Measurements from ENCODE around the gene B3GNT4.
"Not testable (repeated sequence)": the region's sequence is repeated elsewhere in the genome, so short reads cannot be mapped to it uniquely, and the experiment has no call there.

B3GNT4 gene

DNA sequence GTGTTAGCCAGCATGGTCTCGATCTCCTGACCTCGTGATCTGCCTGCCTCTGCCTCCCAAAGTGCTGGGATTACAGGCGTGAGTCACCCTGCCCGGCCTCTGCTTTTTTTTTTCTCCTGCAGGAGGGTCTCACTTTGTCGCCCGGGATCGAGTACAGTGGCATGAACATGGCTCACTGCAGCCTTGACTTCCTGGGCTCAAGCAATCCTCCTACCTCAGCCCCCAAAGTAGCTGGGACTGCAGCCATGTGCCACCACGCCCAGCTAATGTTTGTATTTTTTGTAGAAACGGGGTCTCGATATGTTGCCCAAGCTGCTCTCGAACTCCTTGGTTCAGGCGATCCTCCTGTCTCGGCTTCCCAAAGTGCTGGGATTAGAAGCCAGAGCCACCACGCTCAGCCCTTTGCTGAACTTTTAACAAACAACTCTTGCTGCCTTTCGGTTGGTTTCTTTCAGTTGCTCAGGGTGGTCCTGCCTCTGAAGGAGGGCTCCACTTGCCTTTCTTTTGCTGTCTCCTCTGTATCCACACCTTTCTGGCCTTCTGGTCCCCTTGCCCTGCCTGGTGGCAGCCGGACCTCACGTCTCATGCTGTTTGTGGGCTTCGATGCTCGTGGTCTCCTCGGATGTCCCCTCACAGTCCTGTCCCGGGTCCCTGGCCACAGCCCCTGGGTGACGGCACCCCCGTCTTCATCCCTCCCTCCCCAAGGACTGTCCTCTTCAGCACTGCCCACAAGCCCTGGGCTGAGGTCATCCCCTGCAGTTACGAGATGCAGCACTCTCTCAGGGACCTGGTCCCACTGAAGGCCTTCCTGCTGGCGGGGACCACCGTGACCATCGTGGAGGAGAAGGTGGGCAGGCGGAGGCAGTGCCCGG lies 3.8 kb upstream of the B3GNT4 start:
- TF ChIP-seq, protein P1, sequence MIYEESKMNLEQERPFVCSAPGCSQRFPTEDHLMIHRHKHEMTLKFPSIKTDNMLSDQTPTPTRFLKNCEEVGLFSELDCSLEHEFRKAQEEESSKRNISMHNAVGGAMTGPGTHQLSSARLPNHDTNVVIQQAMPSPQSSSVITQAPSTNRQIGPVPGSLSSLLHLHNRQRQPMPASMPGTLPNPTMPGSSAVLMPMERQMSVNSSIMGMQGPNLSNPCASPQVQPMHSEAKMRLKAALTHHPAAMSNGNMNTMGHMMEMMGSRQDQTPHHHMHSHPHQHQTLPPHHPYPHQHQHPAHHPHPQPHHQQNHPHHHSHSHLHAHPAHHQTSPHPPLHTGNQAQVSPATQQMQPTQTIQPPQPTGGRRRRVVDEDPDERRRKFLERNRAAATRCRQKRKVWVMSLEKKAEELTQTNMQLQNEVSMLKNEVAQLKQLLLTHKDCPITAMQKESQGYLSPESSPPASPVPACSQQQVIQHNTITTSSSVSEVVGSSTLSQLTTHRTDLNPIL (CRISPR knock-in tag; IDR thresholded peaks at IDR 0.05; ENCODE audit: low read depth) = no peak
- TF ChIP-seq TOX (CRISPR knock-in tag; IDR thresholded peaks at IDR 0.05; ENCODE audit: borderline replicate concordance) = no peak
- no peak for TF ChIP-seq TCF4 (CRISPR knock-in tag; IDR thresholded peaks at IDR 0.05; ENCODE audit: borderline replicate concordance)
- no peak for TF ChIP-seq SNAI2 (CRISPR knock-in tag; IDR thresholded peaks at IDR 0.05)
- no peak for TF ChIP-seq ZNF70 (CRISPR knock-in tag; IDR thresholded peaks at IDR 0.05)
- TF ChIP-seq, protein P2, sequence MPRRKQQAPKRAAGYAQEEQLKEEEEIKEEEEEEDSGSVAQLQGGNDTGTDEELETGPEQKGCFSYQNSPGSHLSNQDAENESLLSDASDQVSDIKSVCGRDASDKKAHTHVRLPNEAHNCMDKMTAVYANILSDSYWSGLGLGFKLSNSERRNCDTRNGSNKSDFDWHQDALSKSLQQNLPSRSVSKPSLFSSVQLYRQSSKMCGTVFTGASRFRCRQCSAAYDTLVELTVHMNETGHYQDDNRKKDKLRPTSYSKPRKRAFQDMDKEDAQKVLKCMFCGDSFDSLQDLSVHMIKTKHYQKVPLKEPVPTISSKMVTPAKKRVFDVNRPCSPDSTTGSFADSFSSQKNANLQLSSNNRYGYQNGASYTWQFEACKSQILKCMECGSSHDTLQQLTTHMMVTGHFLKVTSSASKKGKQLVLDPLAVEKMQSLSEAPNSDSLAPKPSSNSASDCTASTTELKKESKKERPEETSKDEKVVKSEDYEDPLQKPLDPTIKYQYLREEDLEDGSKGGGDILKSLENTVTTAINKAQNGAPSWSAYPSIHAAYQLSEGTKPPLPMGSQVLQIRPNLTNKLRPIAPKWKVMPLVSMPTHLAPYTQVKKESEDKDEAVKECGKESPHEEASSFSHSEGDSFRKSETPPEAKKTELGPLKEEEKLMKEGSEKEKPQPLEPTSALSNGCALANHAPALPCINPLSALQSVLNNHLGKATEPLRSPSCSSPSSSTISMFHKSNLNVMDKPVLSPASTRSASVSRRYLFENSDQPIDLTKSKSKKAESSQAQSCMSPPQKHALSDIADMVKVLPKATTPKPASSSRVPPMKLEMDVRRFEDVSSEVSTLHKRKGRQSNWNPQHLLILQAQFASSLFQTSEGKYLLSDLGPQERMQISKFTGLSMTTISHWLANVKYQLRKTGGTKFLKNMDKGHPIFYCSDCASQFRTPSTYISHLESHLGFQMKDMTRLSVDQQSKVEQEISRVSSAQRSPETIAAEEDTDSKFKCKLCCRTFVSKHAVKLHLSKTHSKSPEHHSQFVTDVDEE (CRISPR knock-in tag; IDR thresholded peaks at IDR 0.05) = no peak
- TF ChIP-seq ZNF565 (CRISPR knock-in tag; conservative IDR thresholded peaks at IDR 0.05; ENCODE audit: low read depth) = no peak
- TF ChIP-seq GLIS3 (CRISPR knock-in tag; IDR thresholded peaks at IDR 0.05) = no peak
- ATAC-seq = no peak

DNA sequence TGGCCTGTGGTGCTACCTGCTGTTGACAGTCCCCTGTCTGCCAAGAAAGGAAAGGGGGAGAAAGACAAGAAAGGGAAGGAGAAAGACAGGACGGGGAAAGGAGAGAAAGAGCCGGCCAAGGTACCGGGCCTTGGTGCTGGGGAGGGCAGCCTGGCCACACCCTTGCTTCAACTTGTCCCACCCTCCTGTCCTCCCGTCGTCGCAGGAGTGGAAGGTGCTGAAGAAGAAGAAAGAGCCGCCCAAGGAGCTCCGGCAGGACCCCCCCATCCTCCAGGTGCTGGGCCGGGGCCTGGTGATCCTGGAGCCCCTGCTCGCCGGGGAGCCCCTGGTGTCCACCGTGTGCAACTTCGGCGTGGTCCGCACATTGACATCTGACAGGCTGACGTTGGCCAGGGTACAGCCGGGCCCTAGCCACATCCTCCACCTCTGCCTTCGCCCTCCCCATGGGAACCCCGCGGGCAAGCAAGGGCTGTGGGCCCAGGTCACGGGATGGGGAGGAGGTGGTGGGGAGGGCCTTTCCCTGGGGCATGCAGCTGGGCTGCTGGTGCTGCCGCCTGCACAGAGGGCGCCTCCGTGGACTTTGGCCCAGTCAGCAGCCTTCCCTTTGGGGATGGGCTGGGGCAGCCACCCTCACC lies 2.9 kb upstream of the B3GNT4 start:
- no peak for TF ChIP-seq CSDC2 (CRISPR knock-in tag; IDR thresholded peaks at IDR 0.05)
- TF ChIP-seq SNAI2 (CRISPR knock-in tag; IDR thresholded peaks at IDR 0.05) = no peak
- TF ChIP-seq, protein P3, sequence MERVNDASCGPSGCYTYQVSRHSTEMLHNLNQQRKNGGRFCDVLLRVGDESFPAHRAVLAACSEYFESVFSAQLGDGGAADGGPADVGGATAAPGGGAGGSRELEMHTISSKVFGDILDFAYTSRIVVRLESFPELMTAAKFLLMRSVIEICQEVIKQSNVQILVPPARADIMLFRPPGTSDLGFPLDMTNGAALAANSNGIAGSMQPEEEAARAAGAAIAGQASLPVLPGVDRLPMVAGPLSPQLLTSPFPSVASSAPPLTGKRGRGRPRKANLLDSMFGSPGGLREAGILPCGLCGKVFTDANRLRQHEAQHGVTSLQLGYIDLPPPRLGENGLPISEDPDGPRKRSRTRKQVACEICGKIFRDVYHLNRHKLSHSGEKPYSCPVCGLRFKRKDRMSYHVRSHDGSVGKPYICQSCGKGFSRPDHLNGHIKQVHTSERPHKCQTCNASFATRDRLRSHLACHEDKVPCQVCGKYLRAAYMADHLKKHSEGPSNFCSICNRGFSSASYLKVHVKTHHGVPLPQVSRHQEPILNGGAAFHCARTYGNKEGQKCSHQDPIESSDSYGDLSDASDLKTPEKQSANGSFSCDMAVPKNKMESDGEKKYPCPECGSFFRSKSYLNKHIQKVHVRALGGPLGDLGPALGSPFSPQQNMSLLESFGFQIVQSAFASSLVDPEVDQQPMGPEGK (CRISPR knock-in tag; IDR thresholded peaks at IDR 0.05; ENCODE audit: borderline replicate concordance) = no peak
- TF ChIP-seq OSR1 (CRISPR knock-in tag; IDR thresholded peaks at IDR 0.05) = no peak
- no peak for TF ChIP-seq PPARA (CRISPR knock-in tag; IDR thresholded peaks at IDR 0.05; ENCODE audit: borderline replicate concordance)
- TF ChIP-seq ISL1 (CRISPR knock-in tag; IDR thresholded peaks at IDR 0.05) = no peak
- no peak for TF ChIP-seq ZFP30 (CRISPR knock-in tag; IDR thresholded peaks at IDR 0.05)
- ATAC-seq = no peak

DNA sequence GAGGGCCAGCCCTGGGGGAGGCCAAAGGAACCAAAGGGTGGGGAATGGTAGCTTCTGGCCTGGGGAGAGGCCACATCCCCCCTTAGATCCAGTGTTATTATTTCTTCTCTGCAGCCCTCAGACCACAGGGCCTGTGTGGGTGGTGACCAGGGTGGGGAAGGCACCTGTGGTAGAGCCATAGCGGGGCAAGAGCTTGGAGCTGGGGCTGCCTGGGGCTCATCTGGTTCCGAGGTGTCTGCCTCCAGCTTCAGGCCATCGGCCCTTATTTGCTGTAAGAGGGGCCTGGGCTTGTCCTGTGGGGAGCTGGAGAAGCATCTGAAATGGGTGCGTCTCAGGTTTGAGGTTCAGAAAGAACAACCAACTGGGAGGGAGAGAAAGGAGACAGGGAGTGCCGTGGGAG lies 2.1 kb upstream of the B3GNT4 start:
- ATAC-seq = no peak
- TF ChIP-seq ZNF565 (CRISPR knock-in tag; conservative IDR thresholded peaks at IDR 0.05; ENCODE audit: low read depth) = no peak
- TF ChIP-seq BACH2 (CRISPR knock-in tag; IDR thresholded peaks at IDR 0.05; ENCODE audit: borderline replicate concordance) = no peak
- TF ChIP-seq, protein P4, sequence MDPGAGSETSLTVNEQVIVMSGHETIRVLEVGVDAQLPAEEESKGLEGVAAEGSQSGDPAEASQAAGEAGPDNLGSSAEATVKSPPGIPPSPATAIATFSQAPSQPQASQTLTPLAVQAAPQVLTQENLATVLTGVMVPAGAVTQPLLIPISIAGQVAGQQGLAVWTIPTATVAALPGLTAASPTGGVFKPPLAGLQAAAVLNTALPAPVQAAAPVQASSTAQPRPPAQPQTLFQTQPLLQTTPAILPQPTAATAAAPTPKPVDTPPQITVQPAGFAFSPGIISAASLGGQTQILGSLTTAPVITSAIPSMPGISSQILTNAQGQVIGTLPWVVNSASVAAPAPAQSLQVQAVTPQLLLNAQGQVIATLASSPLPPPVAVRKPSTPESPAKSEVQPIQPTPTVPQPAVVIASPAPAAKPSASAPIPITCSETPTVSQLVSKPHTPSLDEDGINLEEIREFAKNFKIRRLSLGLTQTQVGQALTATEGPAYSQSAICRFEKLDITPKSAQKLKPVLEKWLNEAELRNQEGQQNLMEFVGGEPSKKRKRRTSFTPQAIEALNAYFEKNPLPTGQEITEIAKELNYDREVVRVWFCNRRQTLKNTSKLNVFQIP (CRISPR knock-in tag; IDR thresholded peaks at IDR 0.05; ENCODE audit: borderline replicate concordance, low read depth) = no peak
- no peak for TF ChIP-seq GLIS3 (CRISPR knock-in tag; IDR thresholded peaks at IDR 0.05)
- no peak for TF ChIP-seq PPARA (CRISPR knock-in tag; IDR thresholded peaks at IDR 0.05; ENCODE audit: borderline replicate concordance)
- TF ChIP-seq SNAI2 (CRISPR knock-in tag; IDR thresholded peaks at IDR 0.05) = no peak

DNA sequence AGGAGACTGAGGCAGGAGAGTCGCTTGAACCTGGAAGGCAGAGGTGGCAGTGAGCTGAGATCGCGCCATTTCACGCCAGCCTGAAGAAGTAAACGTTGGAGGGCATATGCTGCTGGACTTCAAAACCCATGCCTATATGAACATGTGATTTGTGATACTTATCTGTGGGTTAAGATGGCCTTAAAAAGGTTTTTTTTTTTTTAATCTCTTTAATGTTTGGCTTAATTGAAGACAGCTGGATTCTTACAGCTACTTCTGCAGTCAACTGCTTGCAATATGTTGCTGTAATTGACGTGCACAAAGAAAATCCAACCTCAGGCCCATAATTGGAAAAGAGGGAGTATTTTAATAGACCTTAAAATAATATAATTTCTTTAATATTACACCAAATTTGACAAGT lies 1.5 kb upstream of the B3GNT4 start:
- no peak for ATAC-seq

DNA sequence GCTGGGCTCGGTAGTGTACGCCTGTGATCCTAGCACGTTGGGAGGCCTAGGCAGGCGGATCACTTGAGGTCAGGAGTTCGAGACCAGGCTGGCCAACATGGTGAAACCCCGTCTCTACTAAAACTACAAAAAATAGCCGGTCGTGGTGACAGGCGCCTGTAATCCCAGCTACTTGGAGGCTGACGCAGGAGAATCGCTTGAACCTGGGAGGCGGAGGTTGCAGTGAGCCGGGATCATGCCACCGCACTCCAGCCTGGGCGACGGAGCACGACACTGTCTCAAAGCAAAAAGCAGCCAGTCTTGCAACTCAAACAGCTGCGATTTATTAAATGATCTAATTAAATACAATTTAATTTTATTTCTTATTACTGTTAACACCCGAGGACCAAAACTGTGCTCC lies 698 bp upstream of the B3GNT4 start:
- ATAC-seq = not testable (repeated sequence)

More for the DNA sequence above, 1.5 kb upstream of the B3GNT4 start:
- no peak for TF ChIP-seq ZC3H10 (CRISPR knock-in tag; IDR thresholded peaks at IDR 0.05)
- peak; percentile 97 for TF ChIP-seq TCF4 (CRISPR knock-in tag; IDR thresholded peaks at IDR 0.05; ENCODE audit: borderline replicate concordance)
- TF ChIP-seq, protein P2 (CRISPR knock-in tag; IDR thresholded peaks at IDR 0.05) = peak; percentile 61
- TF ChIP-seq, protein P3 (CRISPR knock-in tag; IDR thresholded peaks at IDR 0.05; ENCODE audit: borderline replicate concordance) = no peak
